HG03139 (cell line): ENCODE data around the gene LBH.

Experiments
- ATAC-seq: cut with Tn5 transposase; IDR thresholded peaks from one replicate; pipeline ENCODE4 v1.9.1; 2021; ENCODE audit not compliant: unreplicated experiment

The LBH gene

GRCh38 chr2:30300456-30301221 is 69.3 kb downstream of the LBH start:
- ATAC-seq = no peak

DNA sequence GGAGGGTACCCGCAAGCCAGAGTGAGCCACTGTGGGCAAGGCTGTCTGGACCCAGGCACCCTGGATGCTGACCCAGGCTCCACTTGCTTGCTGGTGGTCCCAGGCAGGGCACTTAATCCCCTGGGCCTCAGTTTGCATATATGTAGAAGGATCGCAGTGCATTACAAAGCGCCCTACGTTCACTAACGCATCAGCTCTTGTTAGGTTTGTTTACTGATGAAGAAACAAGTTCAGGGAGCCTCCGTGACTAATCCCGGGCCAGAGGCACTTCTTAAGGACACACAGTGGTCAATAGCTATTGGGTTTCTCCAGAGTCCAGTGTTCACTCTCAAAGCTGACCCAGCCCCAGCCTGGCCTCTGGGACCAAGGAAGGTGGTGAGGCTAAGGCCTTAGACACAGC is 70.2 kb downstream of the LBH start:
- no peak for ATAC-seq

DNA sequence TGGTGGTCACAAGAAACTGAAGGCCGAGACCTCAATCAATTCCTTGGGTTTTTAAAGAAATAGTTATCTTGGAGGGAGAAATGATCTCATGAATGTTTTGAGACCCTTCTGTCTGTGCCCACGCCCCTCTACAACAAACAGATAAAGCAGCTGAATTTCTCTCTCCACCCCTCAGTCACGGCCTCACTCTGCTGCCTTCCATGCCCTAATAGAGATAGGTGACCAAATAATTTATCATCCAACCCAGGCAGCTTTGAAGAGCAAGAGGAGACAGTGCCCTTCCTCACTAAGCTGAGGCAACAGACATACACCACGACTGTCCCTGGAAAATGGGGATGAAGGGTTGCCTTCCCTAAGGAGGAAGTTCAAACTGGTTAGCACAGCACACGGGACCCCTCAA is 71.2 kb downstream of the LBH start:
- no peak for ATAC-seq

DNA sequence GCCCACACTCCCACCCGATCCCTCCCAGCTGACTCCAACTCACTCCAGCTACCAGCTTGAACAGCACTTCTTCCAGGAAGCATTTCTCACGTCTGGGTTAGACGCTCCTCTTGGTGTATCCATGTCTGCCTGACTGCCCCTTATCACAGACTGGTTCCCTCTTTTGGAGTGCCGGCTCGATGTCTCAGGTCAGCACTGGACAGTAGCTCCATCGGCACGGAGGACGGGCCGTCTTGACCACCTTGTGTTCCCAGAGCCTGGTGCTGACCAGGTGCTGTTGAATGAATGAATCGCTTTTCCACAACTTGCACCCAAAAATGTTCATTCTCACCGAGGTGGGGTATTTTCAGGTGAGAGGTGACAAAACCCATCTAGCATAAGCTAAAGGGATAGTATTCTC is 71.8 kb downstream of the LBH start:
- no peak for ATAC-seq

DNA sequence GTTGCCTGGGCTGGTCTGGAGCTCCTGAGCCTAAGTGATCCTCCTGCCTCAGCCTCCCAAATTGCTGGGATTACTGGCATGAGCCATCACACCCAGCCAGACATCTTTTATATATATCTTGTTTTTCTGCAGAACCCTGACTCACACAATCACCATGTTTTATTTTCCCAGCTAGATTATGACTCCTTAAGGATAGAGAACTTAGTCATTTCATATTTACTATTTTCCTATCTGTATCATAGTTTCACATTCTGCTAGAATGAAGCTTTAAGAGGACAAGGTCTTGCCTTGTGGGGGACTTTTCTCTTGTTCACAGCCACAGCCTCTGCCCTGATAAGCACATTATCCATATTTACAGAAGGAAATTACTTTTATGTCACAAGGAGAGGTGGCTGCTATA is 73.9 kb downstream of the LBH start:
- no peak for ATAC-seq

GRCh38 chr2:30306522-30306921 is 75.2 kb downstream of the LBH start:
- ATAC-seq = no peak

GRCh38 chr2:30308280-30308679 is 76.9 kb downstream of the LBH start:
- no peak for ATAC-seq
